HepG2 (cell line): ENCODE measurements around the gene NCBP1. TPM values are rescaled to one million over a fixed set of nuclear protein-coding genes. Genes with fewer than 3 reads are reported as not detected.
A peak's percentile ranks its signal among the peaks of the same experiment; 100 is the strongest.

Source experiments
- ARNT2 ChIP-seq: sonication (generic); formaldehyde crosslinking; IDR thresholded peaks from 2 replicates; pipeline ENCODE4 v1.8.0; 2022; ENCODE audit warnings: mild to moderate bottlenecking, low read depth, missing genetic modification reagents, moderate library complexity
- CTCF ChIP-seq: sonication (generic); formaldehyde crosslinking; IDR thresholded peaks from 2 replicates; pipeline ENCODE4 v1.5.0; 2020; ENCODE audit warnings: mild to moderate bottlenecking, missing genetic modification reagents, moderate library complexity
- EHMT2 ChIP-seq: fragments of 200-600 bp; sonication (generic); IDR thresholded peaks from 2 replicates; pipeline ENCODE4 v1.7.0; 2017; ENCODE audit warnings: antibody characterized with exemption, low read depth, low read length, borderline replicate concordance
- FOXC1 ChIP-seq: sonication (generic); formaldehyde crosslinking; IDR thresholded peaks from 2 replicates; pipeline ENCODE4 v1.8.0; 2022; ENCODE audit warnings: mild to moderate bottlenecking, missing genetic modification reagents, borderline replicate concordance
- HOMEZ ChIP-seq: IDR thresholded peaks from 2 replicates; pipeline ENCODE4 v1.6.1; 2016; ENCODE audit warnings: low read depth
- KDM6A ChIP-seq: IDR thresholded peaks from 2 replicates; pipeline ENCODE4 v1.6.1; 2016; ENCODE audit warnings: low read depth
- NFE2L1 ChIP-seq: sonication (generic); formaldehyde crosslinking; IDR thresholded peaks from 2 replicates; pipeline ENCODE4 v1.4.0; 2020; ENCODE audit warnings: missing genetic modification reagents, mild to moderate bottlenecking, borderline replicate concordance
- NFKB2 ChIP-seq: sonication (generic); formaldehyde crosslinking; IDR thresholded peaks from 2 replicates; pipeline ENCODE4 v1.4.0; 2020; ENCODE audit warnings: missing genetic modification reagents, borderline replicate concordance
- PRPF4 ChIP-seq: fragments of 200-400 bp; formaldehyde crosslinking; IDR thresholded peaks from 2 replicates; pipeline ENCODE4 v1.6.1; 2016; ENCODE audit warnings: low read length, low read depth; ENCODE audit not compliant: poor library complexity, severe bottlenecking
- RBM39 ChIP-seq: fragments of 200-400 bp; formaldehyde crosslinking; IDR thresholded peaks from one replicate; pipeline ENCODE4 v1.6.1; 2018; ENCODE audit warnings: antibody characterized with exemption, mild to moderate bottlenecking, low read depth, low read length; ENCODE audit not compliant: poor library complexity, severe bottlenecking
- TBX2 ChIP-seq: sonication (generic); formaldehyde crosslinking; IDR thresholded peaks from 2 replicates; pipeline ENCODE4 v1.5.0; 2020; ENCODE audit warnings: missing genetic modification reagents, mild to moderate bottlenecking, borderline replicate concordance
- ZNF136 ChIP-seq: sonication (generic); formaldehyde crosslinking; IDR thresholded peaks from 2 replicates; pipeline ENCODE4 v1.8.1; 2022; ENCODE audit warnings: low read depth, mild to moderate bottlenecking, moderate library complexity, missing genetic modification reagents
- ZNF142 ChIP-seq: sonication (generic); formaldehyde crosslinking; IDR thresholded peaks from 2 replicates; pipeline ENCODE4 v1.4.0; 2020; ENCODE audit warnings: missing genetic modification reagents
- ZNF180 ChIP-seq: sonication (generic); formaldehyde crosslinking; IDR thresholded peaks from 2 replicates; pipeline ENCODE4 v1.4.0; 2020; ENCODE audit warnings: low read depth, missing genetic modification reagents, borderline replicate concordance
- ZNF34 ChIP-seq: sonication (generic); formaldehyde crosslinking; IDR thresholded peaks from 2 replicates; pipeline ENCODE4 v1.4.0; 2020; ENCODE audit warnings: mild to moderate bottlenecking, missing genetic modification reagents, borderline replicate concordance
- ZNF513 ChIP-seq: sonication (generic); formaldehyde crosslinking; conservative IDR thresholded peaks from 2 replicates; pipeline ENCODE4 v1.5.0; 2020; ENCODE audit warnings: missing genetic modification reagents
- ZNF841 ChIP-seq: sonication (generic); formaldehyde crosslinking; IDR thresholded peaks from 2 replicates; pipeline ENCODE4 v1.8.1; 2023; ENCODE audit warnings: missing genetic modification reagents, borderline replicate concordance
- polyA plus RNA-seq, 8 experiments: library from polyadenylated mRNA; depleted of rRNA in 3 of 8; stranded (reverse) in 7 of 8; unstranded in 1 of 8; fragments of >200 nt; fragmentation: Illumina TruSeq in 4 of 8; extraction: Trizol in 4 of 8; gene quantifications; 2 replicates each; pipeline versions ENCODE4 v1.2.1 to v1.2.3, GENCODE V29; 2011 to 2016; ENCODE audit warnings: low read depth in 4 of 8, missing spikeins in 1 of 8, mixed read lengths in 1 of 8; ENCODE audit not compliant: insufficient read depth in 1 of 8
- total RNA-seq, 5 experiments: library from RNA; depleted of rRNA; stranded (reverse); fragments of >200 nt; fragmentation: Illumina TruSeq; extraction: Trizol; gene quantifications; 2 replicates each; pipeline ENCODE4 v1.2.3, GENCODE V29; 2016; ENCODE audit warnings: low read depth in 1 of 5

The NCBP1 gene
- total and polyA plus RNA-seq, 2 of the 13 experiments (the other 11 are each of a cell fraction or from before 2014, with no cell fraction given), result 13.3 to 40.2 TPM

- TF ChIP-seq HOMEZ (CRISPR knock-in tag) (no peak), KDM6A (CRISPR knock-in tag) (no peak), CTCF (CRISPR knock-in tag) (no peak), FOXC1 (CRISPR knock-in tag) (peak; percentile 92), TBX2 (CRISPR knock-in tag) (no peak; the same call in none of the 2 replicates), ZNF34 (CRISPR knock-in tag) (peak; percentile 79; the same call in 1 of the 2 replicates), ZNF136 (CRISPR knock-in tag) (peak; percentile 76), ZNF180 (no peak), NFE2L1 (no peak; the same call in 1 of the 2 replicates), ZNF841 (CRISPR knock-in tag) (no peak), EHMT2 (no peak), PRPF4 (no peak), ZNF142 (CRISPR knock-in tag) (no peak), ARNT2 (CRISPR knock-in tag) (peak; percentile 61; the same call in 1 of the 2 replicates), NFKB2 (CRISPR knock-in tag) (peak; percentile 87; the same call in 1 of the 2 replicates), ZNF513 (no peak), RBM39 (peak; percentile 31)
Measured at GRCh38 chr9:97696803-97697601, 63.4 kb downstream of the NCBP1 start, which contains the start of gene XPA (continued).
